ENCODE data around the gene DLGAP1.
"Not testable (repeated sequence)": the region's sequence is repeated elsewhere in the genome, so short reads cannot be mapped to it uniquely, and the experiment has no call there.

Gene DLGAP1

GRCh38 chr18:4068552-4069158 is 386.5 kb downstream of the DLGAP1 start:
- no peak for DNase-seq

- no peak for DNase-seq
Observed at GRCh38 chr18:4063545-4063944, 391.6 kb downstream of the DLGAP1 start.

GRCh38 chr18:4060427-4061281 is 394.5 kb downstream of the DLGAP1 start:
- DNase-seq: no peak

- no peak for DNase-seq
Observed at GRCh38 chr18:4058179-4058578, 396.9 kb downstream of the DLGAP1 start.

DNA sequence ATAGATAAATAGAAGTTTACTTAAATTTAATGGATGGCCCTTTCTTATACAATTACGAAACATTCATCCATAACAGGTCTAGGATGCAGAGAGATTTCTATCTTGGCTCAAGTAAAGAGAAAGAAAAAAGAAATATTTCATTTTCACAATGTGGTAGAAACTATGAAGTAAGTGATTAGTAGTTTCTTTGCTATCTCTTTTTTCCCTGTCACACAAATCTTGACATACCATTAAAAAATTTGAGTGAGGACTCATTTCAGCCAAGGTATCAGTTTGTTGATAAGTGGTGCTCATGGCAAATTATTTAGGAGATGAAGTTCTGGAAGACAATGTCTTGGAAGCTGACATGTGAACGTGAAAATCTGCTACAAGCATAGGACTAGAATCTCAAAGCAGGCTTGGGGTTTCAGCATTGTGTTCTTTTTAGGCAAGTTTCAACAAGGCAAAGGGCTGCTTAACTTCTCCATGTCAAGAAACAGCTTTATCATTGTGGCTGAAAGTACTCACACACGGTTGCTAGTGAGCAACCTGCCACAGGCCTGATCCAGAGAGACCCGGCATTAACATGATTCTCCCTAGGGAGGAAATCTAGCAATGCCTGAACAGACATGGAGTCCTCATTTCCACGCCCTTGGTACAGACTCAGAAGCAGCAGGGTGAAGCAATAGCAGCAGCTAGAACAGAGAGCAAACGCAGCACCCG is 414.6 kb downstream of the DLGAP1 start:
- DNase-seq: no peak

- DNase-seq: no peak
Observed at GRCh38 chr18:4035521-4035920, 419.6 kb downstream of the DLGAP1 start.

DNA sequence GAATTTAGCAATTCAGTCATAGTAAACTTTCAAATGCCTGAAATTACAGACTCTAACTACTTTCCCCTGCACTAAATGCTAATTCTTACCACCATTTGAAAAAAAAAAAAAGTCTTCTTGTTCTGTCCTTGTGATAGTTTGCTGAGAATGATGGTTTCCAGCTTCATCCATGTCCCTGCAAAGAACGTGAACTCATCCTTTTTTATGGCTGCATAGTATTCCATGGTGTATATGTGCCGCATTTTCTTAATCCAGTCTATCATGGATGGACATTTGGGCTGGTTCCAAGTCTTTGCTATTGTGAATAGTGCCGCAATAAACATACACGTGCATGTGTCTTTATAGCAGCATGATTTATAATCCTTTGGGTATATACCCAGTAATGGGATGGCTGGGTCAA is 420.3 kb downstream of the DLGAP1 start:
- not testable (repeated sequence) for DNase-seq

- DNase-seq: no peak
Observed at GRCh38 chr18:4026542-4026941, 428.6 kb downstream of the DLGAP1 start.

DNA sequence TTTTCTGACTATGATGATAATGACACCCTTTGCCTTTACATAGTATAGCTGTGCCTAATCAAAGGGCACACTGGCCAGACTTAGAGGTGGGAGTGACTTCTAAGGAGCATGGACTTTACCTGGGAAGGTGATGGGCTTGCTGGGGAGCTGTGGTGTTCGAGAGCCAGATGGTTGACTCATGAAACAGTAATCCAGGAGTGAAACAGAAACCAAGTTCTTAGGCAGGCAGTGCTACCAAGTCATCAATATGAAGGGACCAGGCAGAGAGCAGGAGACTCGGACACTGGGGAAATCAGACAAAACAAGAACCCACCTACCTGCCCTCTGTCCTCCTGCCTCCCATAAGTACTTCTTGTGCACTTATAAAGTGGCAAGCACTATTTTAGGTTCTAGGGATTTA is 430.4 kb downstream of the DLGAP1 start:
- DNase-seq: no peak

DNA sequence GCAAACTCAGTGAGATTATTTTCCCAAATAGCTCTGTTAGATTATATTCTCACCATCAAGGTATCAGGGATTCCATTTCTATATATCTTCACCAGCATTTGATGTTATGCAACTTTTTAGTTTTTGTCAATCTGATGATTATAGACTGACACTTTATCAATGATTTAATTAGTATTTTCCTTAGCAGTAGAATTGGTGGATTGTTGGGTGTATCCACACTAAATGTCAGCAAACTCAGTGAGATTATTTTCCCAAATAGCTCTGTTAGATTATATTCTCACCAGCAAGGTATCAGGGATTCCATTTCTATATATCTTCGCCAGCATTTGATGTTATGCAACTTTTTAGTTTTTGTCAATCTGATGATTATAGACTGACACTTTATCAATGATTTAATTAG is 432.4 kb downstream of the DLGAP1 start:
- not testable (repeated sequence) for DNase-seq

DNA sequence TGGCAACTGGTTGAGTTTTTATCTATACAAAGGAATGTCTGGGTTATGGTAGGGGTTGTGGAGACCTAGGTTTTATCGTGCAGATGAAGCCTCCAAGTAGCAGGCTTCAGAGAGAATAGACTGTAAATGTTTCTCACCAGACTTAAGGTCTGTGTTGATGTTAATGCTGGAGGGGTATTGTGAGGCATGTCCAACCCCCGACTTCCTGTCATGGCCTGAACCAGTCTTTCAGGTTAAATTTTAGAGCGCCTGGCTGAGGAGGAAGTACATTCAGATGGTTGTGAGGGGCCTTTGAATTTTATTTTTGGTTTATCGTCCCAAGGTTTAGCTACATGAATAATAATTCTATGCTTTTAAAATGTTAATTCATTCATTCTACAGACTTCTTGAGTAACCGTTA is 435.1 kb downstream of the DLGAP1 start:
- DNase-seq: no peak

GRCh38 chr18:4017480-4017879 is 437.6 kb downstream of the DLGAP1 start:
- no peak for DNase-seq

- no peak for DNase-seq
Observed at GRCh38 chr18:4016391-4017049, 438.6 kb downstream of the DLGAP1 start.

DNA sequence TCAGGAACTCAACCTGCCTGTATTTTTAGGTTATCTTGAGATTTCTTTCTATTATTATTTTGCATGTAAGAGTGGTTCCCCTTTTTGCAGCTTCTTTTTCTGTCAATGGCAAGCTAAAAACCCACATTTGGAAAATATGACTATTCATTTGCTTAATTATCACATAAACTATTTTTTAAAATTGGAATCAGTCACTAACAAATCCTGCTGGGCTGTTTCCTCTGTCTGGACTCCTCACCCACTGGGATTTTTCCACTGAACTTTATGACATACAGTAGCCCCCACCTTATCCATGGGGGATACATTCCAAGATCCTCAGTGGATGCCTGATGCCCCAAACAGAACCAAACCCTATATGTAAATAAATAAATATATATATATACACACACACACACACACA is 447.3 kb downstream of the DLGAP1 start:
- DNase-seq: no peak

- DNase-seq: no peak
Observed at GRCh38 chr18:4004183-4004829, 450.8 kb downstream of the DLGAP1 start.

DNA sequence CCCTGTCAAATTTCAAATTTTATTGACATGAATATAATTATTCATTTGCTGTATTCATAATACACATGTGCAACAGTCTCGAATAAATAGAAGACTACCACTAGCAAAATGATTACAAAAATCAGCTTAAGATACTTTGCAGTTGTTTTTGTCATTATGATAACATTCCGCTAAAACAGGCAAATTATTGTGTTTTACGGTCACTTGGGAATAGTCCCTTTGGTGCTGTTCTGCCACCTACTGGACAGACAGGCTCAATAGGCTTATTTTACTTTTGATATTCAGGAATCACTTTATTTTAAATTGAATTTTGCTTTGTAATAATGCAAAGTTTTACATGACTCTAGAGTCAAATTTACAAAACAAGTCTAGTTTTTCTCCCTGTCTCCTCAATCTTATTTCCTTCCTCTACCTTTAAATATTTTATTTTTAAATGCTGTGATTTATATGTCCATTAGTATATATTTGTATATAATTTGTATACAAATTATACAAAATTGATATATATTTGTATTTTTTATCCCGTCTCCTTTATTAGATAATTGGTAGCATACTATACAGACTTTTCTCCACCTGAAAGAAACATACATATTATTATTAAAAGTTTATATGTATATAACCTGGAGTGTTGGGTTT is 456.3 kb downstream of the DLGAP1 start:
- no peak for DNase-seq

- no peak for DNase-seq
Observed at GRCh38 chr18:3995476-3996102, 459.5 kb downstream of the DLGAP1 start.

DNA sequence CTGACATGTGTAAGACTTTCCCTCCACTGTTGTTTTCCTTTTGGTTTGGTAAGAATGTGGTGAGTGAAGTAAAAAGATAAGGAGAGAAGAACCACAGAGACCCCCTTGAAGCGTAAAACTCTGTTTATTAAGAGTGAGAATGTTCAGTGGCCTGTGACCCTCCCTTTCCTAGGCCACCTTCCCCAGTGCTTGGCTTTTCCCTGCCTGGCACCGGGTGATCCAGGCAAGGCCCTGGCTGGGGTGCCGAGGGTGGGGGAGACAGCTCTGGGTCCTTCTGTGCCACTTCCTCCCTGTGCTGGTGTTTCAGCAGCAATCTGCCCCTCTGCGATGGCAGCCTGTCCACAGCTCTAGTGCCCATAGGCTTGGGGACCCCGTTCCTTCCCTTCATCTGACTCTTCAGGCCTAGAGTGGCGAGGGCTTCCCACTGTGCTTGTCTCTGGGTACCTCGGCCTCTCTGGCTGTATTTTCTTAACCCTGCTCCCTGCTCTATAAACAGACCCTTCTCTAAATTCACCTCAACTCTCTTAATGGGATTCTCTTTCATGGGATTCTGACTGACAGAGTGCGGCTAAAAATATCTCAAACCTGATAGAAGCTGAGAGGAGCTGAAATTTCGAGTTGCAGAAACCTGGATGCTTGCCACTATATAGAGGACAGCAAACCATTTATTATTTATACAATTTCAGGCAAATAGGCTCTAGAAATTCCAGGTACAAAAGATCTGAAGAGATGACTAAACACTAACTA is 461.0 kb downstream of the DLGAP1 start:
- no peak for DNase-seq

DNA sequence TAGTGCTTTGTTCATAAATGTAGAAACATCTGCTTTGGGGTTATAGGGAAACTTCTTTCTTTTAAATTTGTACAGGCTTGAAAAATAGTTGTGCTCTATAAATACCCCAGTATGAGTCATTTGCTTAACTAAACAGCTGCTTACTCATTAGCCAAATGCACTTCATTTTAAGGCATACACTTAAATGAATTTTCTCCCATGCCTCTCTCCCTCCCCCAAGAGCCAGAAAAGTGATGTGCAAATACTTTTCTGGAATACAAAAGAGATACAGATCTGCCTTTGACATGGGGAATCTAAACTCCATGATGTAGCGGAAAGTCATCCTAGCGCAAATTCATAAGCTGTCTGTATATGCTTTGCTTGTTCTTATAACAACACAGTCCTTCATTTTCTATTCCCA is 469.4 kb downstream of the DLGAP1 start:
- DNase-seq: no peak

- DNase-seq: no peak
Observed at GRCh38 chr18:3985020-3985419, 470.1 kb downstream of the DLGAP1 start.

DNA sequence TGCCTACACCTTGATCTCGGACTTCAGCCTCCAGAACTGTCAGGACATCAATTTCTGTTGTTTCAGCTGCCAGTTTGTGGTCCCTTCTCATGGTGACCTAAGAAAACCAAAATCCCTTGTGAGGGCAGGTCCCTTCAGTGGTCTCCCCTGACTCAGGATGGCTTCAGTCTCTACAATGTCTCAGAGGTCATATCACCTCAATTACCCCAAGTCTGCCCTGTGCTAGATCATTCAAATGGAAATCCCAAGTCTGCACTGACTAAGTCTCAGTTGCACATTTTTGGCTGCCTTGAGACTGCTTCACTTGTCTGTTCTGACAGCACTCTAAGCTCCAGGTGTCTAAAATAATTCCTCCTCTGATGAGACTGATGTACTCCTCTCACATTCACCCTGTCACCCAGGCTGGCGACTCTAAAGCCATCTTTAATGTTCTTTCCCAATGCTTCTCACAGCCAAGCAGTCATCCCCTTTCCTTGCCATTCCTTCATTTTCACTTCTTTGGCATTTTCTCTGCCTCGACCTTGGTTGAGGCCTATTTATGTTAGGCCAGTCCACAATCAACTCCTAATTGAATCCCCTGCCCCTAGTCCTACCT is 470.8 kb downstream of the DLGAP1 start:
- no peak for DNase-seq

Measured in NK-92 treated with Interleukin-12 subunit alpha and Interleukin-12 subunit beta, amount 100 ng/mL, for 24 hours (cell line).